Duodenal mucosa (tissue), 2 donors: Measurements from ENCODE around the gene UAP1L1.
"Not testable (repeated sequence)": the region's sequence is repeated elsewhere in the genome, so short reads cannot be mapped to it uniquely, and the experiment has no call there.

ENCODE experiments used
- H3K27ac ChIP-seq: one replicate; pipeline ENCODE4 v1.7.0; 2013; ENCODE audit warnings: low read depth, low read length
- H3K27me3 ChIP-seq, 2 donors: one replicate each; pipeline ENCODE4 v1.7.0; 2013; ENCODE audit warnings: low read length in 2 of 2, control low read depth in 1 of 2; ENCODE audit not compliant: insufficient read depth in 2 of 2, control insufficient read depth in 1 of 2
- H3K36me3 ChIP-seq, 2 donors: one replicate each; pipeline ENCODE4 v1.7.0; 2013; ENCODE audit warnings: low read length in 2 of 2, control low read depth in 1 of 2; ENCODE audit not compliant: insufficient read depth in 2 of 2, control insufficient read depth in 1 of 2
- H3K4me1 ChIP-seq, 2 donors: one replicate each; pipeline ENCODE4 v1.7.0; 2013; ENCODE audit warnings: low read length in 2 of 2, control low read depth in 1 of 2; ENCODE audit not compliant: insufficient read depth in 2 of 2, control insufficient read depth in 1 of 2
- H3K4me3 ChIP-seq, 2 donors: one replicate each; pipeline ENCODE4 v1.7.0; 2013; ENCODE audit warnings: low read length in 2 of 2, low read depth in 1 of 2
- H3K9ac ChIP-seq, 2 donors: one replicate each; pipeline ENCODE4 v1.7.0; 2013; ENCODE audit warnings: low read length in 2 of 2, low read depth in 1 of 2
- H3K9me3 ChIP-seq, 2 donors: one replicate each; pipeline ENCODE4 v1.7.0; 2013; ENCODE audit warnings: low read length in 2 of 2, control low read depth in 1 of 2; ENCODE audit not compliant: control insufficient read depth in 1 of 2

Gene UAP1L1

DNA sequence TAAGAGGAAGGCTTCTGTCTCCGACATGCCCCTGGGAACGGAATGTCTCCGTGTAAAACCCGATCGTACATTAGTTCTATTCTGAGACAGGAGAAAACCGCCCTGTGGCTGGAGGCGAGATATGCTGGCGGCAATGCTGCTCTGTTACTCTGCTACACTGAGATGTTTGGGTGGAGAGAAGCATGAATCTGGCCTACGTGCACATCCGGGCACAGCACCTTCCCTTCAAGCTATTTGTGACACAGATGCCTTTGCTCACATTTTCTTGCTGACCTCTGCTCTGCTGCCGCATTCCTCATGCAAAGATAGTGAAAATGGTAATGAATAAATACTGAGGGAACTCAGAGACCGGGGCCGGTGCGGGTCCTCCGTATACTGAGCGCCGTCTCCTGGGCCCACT lies 39.4 kb downstream of the UAP1L1 start:
- Histone ChIP-seq H3K4me3 (no peak overlapping the region), H3K9me3 (no peaks in the 10 kb centered on the region), H3K4me1 (peaks cover 0 to 7% of the 10 kb centered on the region in 2 donors), H3K9ac (no peak overlapping the region), H3K27me3 (peaks cover 13 to 26% of the 10 kb centered on the region in 2 donors), H3K36me3 (peaks cover 0 to 5% of the 10 kb centered on the region in 2 donors), H3K27ac (no peak overlapping the region)

- peaks cover 0 to 7% of the 10 kb centered on the region in 2 donors for H3K4me1 ChIP-seq
- H3K4me3 ChIP-seq: no peak overlapping the region
- peaks cover 13 to 26% of the 10 kb centered on the region in 2 donors for H3K27me3 ChIP-seq
- no peak overlapping the region for H3K27ac ChIP-seq
- peaks cover 0 to 5% of the 10 kb centered on the region in 2 donors for H3K36me3 ChIP-seq
- no peaks in the 10 kb centered on the region for H3K9me3 ChIP-seq
- H3K9ac ChIP-seq: no peak overlapping the region
Observed at GRCh38 chr9:137117269-137117731, 40.0 kb downstream of the UAP1L1 start.

- not testable (repeated sequence) for H3K4me1 ChIP-seq, H3K27ac ChIP-seq, H3K4me3 ChIP-seq
Observed at GRCh38 chr9:137118092-137118603, 40.8 kb downstream of the UAP1L1 start.

DNA sequence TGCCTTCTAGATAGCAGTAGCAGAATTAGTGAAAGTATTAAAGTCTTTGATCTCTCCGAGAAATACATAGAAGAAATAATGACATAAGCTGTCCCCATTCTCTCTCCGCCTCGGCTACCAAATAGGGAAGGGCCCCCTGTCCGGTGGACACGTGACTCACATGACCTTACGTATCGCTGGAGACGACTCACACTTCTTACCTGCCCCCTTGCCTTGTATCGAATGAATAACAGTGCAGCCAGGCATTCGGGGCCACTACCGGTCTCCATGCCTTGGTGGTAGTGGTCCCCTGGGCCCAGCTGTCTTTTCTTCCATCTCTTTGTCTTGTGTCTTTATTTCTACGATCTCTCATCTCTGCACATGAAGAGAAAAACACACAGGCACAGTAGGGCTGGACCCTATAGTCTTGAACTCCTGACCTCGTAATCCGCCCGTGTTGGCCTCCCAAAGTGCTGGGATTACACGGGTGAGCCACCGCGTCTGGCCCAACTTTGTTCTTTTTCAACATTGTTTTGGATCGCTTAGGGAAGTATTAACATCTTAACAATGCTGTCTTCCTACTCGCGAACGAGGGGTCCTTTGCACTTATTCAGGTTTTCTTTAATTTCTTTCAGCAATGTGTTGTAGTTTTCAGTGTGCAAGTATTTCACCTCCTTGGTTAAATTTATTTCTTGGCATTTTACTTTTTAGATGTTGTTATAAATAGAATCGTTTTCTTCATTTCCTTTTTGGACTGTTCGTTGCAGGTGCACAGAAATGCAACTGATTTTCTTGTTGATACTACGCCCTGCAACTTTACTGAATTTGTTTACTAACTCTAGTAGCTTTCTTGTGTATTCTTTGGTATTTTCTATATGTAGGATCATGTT lies 44.8 kb downstream of the UAP1L1 start:
- not testable (repeated sequence) for H3K36me3 ChIP-seq, H3K4me3 ChIP-seq, H3K27ac ChIP-seq, H3K4me1 ChIP-seq, H3K9ac ChIP-seq, H3K9me3 ChIP-seq, H3K27me3 ChIP-seq

More at GRCh38 chr9:137118092-137118603, 40.8 kb downstream of the UAP1L1 start:
- H3K9me3 ChIP-seq, H3K9ac ChIP-seq, H3K36me3 ChIP-seq: not testable (repeated sequence)
- peaks cover 13 to 26% of the 10 kb centered on the region in 2 donors for H3K27me3 ChIP-seq

DNA sequence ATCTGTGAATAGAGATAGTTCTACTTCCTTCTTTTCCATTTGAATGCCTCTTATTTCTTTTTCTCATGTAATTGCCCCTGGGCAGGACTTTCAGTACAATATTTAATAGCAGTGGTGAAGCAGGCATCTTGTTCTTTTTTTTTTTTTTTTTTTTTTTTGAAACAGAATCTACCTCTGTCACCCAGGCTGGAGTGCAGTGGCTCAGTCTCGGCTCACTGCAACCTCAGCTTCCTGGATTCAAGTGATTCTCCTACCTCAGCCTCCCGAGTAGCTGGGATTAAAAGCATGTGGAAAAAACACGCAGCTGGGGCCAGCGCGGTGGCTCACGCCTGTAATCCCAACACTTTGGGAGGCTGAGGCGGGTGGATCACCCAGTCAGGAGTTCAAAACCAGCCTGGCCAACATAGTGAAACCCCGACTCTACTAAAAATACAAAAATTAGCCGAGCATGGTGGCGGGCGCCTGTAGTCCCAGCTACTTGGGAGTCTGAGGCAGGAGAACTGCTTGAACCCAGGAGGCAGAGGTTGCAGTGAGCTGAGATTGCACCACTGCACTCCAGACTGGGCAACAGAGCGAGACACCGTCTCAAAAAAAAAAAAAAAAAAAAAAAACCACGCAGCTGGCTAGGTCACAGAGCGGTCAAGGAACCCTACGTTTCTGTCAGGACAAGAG lies 45.6 kb downstream of the UAP1L1 start:
- not testable (repeated sequence) for H3K9me3 ChIP-seq

DNA sequence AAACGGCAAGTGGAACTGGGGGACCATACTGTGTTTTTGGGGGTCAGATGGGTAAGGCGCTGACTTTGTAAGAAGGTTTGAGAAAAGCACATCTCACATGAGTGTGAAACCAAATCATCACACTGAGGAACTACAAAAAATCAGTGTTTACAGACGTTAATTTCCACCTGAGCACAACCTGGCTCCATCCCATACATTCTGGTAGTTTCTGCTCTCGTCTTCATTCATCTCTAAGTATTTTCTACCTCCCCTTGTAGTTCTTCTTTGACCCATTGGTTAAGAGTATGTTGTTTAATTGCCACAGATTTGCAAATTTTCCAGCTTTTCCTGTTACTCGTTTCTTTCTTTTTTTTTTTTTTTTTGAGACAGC lies 46.1 kb downstream of the UAP1L1 start:
- no peak overlapping the region for H3K27ac ChIP-seq
- H3K36me3 ChIP-seq: no peaks in the 10 kb centered on the region
- H3K9ac ChIP-seq: no peak overlapping the region
- peaks cover 12 to 20% of the 10 kb centered on the region in 2 donors for H3K4me1 ChIP-seq
- no peaks in the 10 kb centered on the region for H3K27me3 ChIP-seq
- no peak overlapping the region for H3K4me3 ChIP-seq
- H3K9me3 ChIP-seq: no peaks in the 10 kb centered on the region

More for the DNA sequence above, 45.6 kb downstream of the UAP1L1 start:
- H3K27me3 ChIP-seq, H3K4me3 ChIP-seq, H3K27ac ChIP-seq, H3K36me3 ChIP-seq, H3K9ac ChIP-seq: not testable (repeated sequence)
- H3K4me1 ChIP-seq: peaks cover 7 to 15% of the 10 kb centered on the region in 2 donors

DNA sequence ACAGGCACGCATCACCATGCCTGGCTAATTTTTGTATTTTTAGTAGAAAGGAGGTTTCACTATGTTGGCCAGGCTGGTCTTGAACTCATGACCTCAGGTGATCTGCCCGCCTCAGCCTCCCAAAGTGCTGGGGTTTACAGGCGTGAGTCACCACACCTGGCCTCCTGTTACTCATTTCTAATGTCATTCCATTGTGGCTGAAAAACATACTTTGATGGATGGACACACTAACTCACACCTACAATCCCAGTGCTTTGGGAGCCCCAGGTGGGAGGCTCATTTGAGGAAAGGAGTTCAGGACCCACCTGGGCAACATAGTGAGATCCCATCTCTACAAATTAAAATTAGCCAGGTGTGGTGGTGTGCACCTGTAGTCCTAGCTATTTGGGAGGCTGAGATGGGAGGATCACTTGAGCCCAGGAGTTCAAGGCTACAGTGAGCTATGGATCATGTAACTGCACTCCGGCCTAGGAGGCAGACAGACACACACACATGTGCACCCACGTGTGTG lies 46.7 kb downstream of the UAP1L1 start:
- H3K27ac ChIP-seq, H3K4me3 ChIP-seq, H3K9ac ChIP-seq, H3K9me3 ChIP-seq, H3K36me3 ChIP-seq, H3K27me3 ChIP-seq: not testable (repeated sequence)
- peaks cover 16 to 25% of the 10 kb centered on the region in 2 donors for H3K4me1 ChIP-seq

GRCh38 chr9:137126786-137127185 lies 49.5 kb downstream of the UAP1L1 start:
- Histone ChIP-seq H3K4me3 (peak overlapping the region; percentile 74 to 89), H3K27ac (peak overlapping the region; percentile 11), H3K9ac (peak overlapping the region in 1 of 2 donors; percentile 43)

GRCh38 chr9:137127301-137128157 lies 50.2 kb downstream of the UAP1L1 start:
- Histone ChIP-seq H3K4me3 (peak overlapping the region; percentile 74 to 89), H3K9me3 (no peaks in the 10 kb centered on the region), H3K27ac (peak overlapping the region; percentile 58), H3K36me3 (no peaks in the 10 kb centered on the region), H3K9ac (peak overlapping the region; percentile 56 to 69), H3K4me1 (peaks cover 16 to 28% of the 10 kb centered on the region in 2 donors), H3K27me3 (no peaks in the 10 kb centered on the region)

More at GRCh38 chr9:137126786-137127185, 49.5 kb downstream of the UAP1L1 start:
- peaks cover 16 to 28% of the 10 kb centered on the region in 2 donors for H3K4me1 ChIP-seq
- no peaks in the 10 kb centered on the region for H3K27me3 ChIP-seq
- no peaks in the 10 kb centered on the region for H3K9me3 ChIP-seq
- no peaks in the 10 kb centered on the region for H3K36me3 ChIP-seq
